HL-60 (cell line): ENCODE data around the gene FHL5.
"Not testable (repeated sequence)": the region's sequence is repeated elsewhere in the genome, so short reads cannot be mapped to it uniquely, and the experiment has no call there.

ENCODE experiments used
- CTCF ChIP-seq: IDR thresholded peaks from one replicate; pipeline ENCODE4 v1.5.1; 2011; ENCODE audit warnings: low read length, control low read depth, inconsistent platforms; ENCODE audit not compliant: insufficient read depth
- GABPA ChIP-seq: IDR thresholded peaks from 2 replicates; pipeline ENCODE4 v1.6.1; 2012; ENCODE audit warnings: low read depth
- POLR2AphosphoS5 ChIP-seq: IDR thresholded peaks from 2 replicates; pipeline ENCODE4 v1.6.1; 2012; ENCODE audit warnings: low read depth
- SPI1 ChIP-seq: IDR thresholded peaks from 2 replicates; pipeline ENCODE4 v1.6.1; 2012; ENCODE audit warnings: low read depth, mild to moderate bottlenecking, borderline replicate concordance

DNA sequence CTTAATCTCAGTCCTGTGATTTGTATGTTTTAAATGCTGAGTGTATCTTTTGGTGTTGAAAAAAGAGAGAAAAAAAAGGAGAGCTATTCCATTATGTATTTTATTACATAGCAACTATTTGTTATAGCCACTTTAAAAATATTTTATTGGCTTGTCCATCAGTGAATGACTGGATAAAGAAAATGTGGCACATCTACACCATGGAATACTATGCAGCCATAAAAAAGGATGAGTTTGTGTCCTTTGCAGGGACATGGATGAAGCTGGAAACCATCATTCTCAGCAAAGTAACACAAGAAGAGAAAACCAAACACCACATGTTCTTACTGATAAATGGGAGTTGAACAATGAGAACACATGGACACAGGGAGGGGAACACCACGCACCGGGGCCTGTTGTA is 3.2 kb upstream of the FHL5 start:
- TF ChIP-seq CTCF, SPI1, POLR2AphosphoS5, GABPA: not testable (repeated sequence)
